ENCODE data around the gene SLC9A3. TPM values are rescaled to one million over a fixed set of nuclear protein-coding genes. Genes with fewer than 3 reads are reported as not detected.

SLC9A3 gene
- total RNA-seq, 1 experiment from 2014 or later, result 1.5 TPM

GRCh38 chr5:568809-569208 is 44.6 kb upstream of the SLC9A3 start:
- DNase-seq (ENCODE audit: low read depth, low spot score) (no peak), ATAC-seq (no peak)
- no peaks in the 10 kb centered on the region; a peak in 1 of 4 replicates for H3K9me3 ChIP-seq (ENCODE audit: control insufficient read depth in 1 of 2, insufficient read depth in 1 of 2, low read depth in 1 of 2, low read length in 2 of 2)
- BruUV-seq (replicated peaks), result no TSS peak
- intact Hi-C loops (cut with micrococcal nuclease), result no loop called here
- H3K9ac ChIP-seq (ENCODE audit: low read length), result no peak overlapping the region
- H3K4me3 ChIP-seq (replicated peaks in 1 of 2; ENCODE audit: low read depth in 1 of 2, low read length in 2 of 2), result no peak overlapping the region
- CTCF ChIA-PET, result no interaction called here
- no peak for TF ChIP-seq JUND (IDR thresholded peaks at IDR 0.05)
- no peak for TF ChIP-seq EGR1 (IDR thresholded peaks at IDR 0.05; ENCODE audit: low read depth)
- TF ChIP-seq CBX3 (IDR thresholded peaks at IDR 0.05; ENCODE audit: low read depth), result no peak
- no peak for TF ChIP-seq ZFX (IDR thresholded peaks at IDR 0.05)
- no peak for TF ChIP-seq POLR2A (IDR thresholded peaks at IDR 0.05; ENCODE audit: borderline replicate concordance, extremely low read depth, insufficient read depth, insufficient read length)
- no peak for TF ChIP-seq EZH2 (IDR thresholded peaks at IDR 0.05)
- TF ChIP-seq REST (IDR thresholded peaks at IDR 0.05; ENCODE audit: low read depth), result no peak
- TF ChIP-seq SRF (IDR thresholded peaks at IDR 0.05; ENCODE audit: low read depth), result no peak
- TF ChIP-seq RAD21 (IDR thresholded peaks at IDR 0.05; ENCODE audit: low read depth), result no peak
- no peak for TF ChIP-seq FOSL1 (IDR thresholded peaks at IDR 0.05; ENCODE audit: low read depth)
- no peak for TF ChIP-seq CEBPB (IDR thresholded peaks at IDR 0.05; ENCODE audit: low read depth)
- no peak for TF ChIP-seq POLR2AphosphoS5 (IDR thresholded peaks at IDR 0.05; ENCODE audit: low read depth, low read length)
- TF ChIP-seq CTCF (IDR thresholded peaks at IDR 0.05 in 2 of 3, conservative IDR thresholded peaks at IDR 0.05 in 1 of 3; ENCODE audit: borderline replicate concordance in 1 of 3, insufficient read depth in 1 of 3, low read depth in 2 of 3, low read length in 2 of 3), result no peak
- TF ChIP-seq ELF1 (IDR thresholded peaks at IDR 0.05; ENCODE audit: borderline replicate concordance, low read depth), result no peak
- no peak for TF ChIP-seq MAX (IDR thresholded peaks at IDR 0.05)
- no peaks in the 10 kb centered on the region for H3K36me3 ChIP-seq (ENCODE audit: control insufficient read depth in 1 of 2, insufficient read depth in 2 of 2, low read length in 2 of 2)
- H3K27ac ChIP-seq (ENCODE audit: low read depth, low read length), result no peak overlapping the region
- no peaks in the 10 kb centered on the region for H3K4me1 ChIP-seq (ENCODE audit: control insufficient read depth in 1 of 2, insufficient read depth in 2 of 2, low read length in 2 of 2)
- RAD21 ChIA-PET (ENCODE audit: low non-redundant PET in 1 of 2, low total read pairs in 2 of 2, uncharacterized antibody in 2 of 2, unreplicated experiment in 2 of 2), result no interaction called here
- H3K4me2 ChIP-seq (ENCODE audit: low read length), result no peak overlapping the region
- H4K20me1 ChIP-seq (ENCODE audit: insufficient read depth), result no peaks in the 10 kb centered on the region
- H3K79me2 ChIP-seq (ENCODE audit: insufficient read depth, low read length), result no peaks in the 10 kb centered on the region
- POLR2A ChIA-PET, result no interaction called here
- no peak overlapping the region for H2AFZ ChIP-seq (ENCODE audit: low read depth, low read length, poor library complexity, severe bottlenecking)
- H3K9me2 ChIP-seq (ENCODE audit: insufficient read depth), result no peaks in the 10 kb centered on the region
- H3K27me3 ChIP-seq (ENCODE audit: insufficient read depth, low read length), result no peaks in the 10 kb centered on the region
